NCI-H1694 (cell line): ENCODE data around the gene FERMT1.
"Not testable (repeated sequence)": the region's sequence is repeated elsewhere in the genome, so short reads cannot be mapped to it uniquely, and the experiment has no call there.

Experiments
- DNase-seq: peaks from one replicate; lab custom pipeline; 2025; lab: John Stamatoyannopoulos, UW

The FERMT1 gene

DNA sequence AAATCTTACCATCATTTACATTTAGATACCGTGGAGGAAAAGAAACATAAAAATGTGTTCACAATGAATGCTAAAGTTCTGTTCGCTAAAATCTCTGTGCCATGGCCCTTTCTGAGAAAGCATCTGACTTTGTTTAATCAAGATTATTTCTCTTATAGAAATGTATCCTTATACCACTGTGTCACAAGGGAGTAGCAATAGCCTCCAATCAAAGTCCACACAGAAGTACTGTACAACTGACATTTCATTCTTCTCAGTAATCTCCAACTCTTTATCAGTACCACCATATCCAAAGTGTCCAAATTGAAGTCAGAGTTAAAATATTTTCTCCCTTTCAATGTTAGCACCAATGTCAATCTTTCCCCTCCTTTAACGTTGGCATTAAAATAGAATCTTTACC, 6.1 kb downstream of the FERMT1 start:
- no peak for DNase-seq

DNA sequence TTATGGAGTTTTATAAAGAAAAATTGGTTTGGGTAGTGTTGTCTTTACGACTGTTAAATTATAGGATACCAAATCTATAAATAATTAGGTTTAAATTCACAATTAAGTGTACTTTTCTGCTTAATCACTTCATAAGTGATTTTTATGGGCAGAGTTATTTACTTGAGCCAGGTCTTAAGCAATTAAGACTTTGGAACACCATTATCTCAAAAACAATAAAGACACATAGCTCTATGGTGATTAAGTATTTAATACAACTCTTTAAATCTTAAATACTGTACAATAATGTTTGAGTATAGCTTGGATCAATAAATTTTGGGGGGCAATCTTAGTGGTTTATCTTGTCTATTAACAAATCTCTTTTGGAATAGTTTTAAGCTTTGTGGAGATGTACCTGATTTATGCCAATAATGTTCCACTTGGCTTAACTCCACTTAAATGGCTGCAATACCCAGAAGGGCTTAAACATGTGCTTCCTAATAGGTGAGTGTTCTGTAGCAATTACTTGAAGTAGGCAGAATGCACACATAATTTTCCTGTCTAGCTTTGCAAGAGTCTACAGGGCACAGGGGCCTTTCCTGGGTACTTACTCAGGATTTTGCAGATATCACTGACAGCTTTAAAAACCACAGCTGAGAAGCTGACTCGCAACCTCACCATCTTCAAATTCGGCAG, 7.5 kb downstream of the FERMT1 start:
- no peak for DNase-seq

DNA sequence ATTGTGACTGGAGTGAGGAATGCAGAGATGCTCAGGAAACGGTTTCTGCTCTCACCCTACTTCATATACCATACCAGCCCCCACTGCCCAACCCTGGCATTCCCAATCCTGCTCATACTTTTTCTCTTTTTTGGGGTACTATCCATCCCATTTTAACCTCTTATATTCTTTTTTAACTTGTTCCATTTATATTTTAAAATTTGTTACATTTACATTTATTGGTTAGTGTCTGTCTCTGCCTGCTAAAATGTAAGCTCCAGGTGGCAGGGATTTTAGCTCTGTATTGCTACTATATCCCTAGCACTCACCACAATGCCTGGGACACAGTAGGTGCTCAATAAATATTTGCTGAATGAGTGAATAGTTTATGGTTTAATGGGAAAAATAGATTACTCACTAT, 8.1 kb downstream of the FERMT1 start:
- no peak for DNase-seq

DNA sequence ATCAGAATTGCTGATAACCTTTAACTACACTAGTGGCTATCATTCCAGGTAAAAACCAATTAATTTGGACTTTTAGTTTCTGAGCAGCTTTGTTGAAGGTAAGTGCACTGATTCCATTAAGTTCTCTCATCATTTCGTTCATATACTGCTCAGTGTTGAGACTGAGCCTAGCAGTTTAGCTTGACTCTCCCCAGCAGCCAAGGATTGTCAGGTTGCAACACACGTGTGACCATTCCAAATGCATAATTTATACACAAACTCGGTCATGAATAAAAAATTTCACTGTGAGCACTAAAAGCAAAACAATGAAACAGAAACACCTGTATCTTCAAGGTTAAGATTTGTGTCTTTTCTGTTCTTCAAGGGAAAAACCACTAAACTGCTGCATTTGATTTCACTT, 8.9 kb downstream of the FERMT1 start:
- no peak for DNase-seq

DNA sequence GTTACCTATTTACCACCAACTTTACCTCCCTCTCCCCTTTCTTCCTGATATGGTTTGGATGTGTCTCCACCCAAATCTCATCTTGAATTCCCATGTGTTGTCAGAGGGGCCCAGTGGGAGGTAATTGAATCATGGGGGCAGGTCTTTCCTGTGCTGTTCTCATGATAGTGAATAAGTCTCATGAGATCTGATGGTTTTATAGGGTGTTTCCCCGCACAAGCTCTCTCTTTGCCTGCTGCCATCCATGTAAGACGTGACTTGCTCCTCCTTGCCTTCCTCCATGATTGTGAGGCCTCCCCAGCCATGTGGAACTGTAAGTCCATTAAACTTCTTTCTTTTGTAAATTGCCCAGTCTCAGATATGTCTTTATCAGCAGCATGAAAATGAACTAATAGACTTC, 9.9 kb downstream of the FERMT1 start:
- not testable (repeated sequence) for DNase-seq

DNA sequence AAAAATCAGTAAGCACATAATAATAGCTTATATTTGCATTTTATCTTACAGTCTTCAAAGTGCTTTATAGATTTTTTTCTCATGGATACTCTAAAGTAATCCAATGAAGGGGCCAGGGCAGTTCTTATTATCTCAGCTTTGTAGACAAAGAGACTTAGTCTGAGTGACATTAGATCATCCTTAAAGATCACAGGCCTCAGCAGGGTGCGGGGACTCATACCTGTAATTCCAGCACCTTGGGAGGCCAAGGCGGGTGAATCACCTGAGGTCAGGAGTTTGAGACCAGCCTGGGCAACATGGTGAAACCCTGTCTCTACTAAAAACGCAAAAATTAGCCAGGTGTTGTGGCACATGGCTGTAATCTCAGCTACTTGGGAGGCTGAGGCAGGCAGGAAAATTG, 14.5 kb downstream of the FERMT1 start:
- no peak for DNase-seq

DNA sequence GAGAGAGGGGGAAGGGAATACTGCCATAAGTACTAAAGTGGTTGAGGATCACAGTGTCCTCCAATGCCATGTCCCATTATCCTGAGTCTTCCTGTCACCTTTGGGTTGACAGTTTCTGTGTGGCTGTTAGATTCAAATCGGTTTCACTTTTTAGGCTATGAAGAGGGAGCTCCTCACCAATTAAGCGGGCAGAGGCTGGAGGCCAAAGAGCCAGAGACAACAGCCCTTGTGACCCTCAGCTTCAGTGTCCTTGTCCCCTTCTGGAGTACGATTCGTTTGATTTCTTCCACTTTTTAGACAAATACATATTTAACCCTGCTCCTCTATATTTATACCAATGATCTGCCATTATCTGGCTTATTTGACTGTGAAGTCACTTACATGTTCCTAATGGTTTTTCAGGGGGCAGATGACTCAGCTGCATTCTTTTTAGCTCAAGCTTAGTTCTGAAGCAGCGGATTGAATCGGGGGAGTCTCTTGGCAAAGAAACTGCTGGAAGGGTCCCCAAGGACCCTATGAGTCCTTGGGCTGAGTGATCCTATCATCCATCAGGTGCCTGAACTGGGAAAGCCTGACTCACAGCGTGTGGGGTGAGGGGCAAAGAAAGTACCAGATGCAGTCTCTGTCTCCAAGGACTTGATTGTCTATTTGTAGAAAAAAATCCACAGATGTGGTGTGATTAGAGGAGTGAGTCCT, 18.2 kb downstream of the FERMT1 start:
- no peak for DNase-seq

DNA sequence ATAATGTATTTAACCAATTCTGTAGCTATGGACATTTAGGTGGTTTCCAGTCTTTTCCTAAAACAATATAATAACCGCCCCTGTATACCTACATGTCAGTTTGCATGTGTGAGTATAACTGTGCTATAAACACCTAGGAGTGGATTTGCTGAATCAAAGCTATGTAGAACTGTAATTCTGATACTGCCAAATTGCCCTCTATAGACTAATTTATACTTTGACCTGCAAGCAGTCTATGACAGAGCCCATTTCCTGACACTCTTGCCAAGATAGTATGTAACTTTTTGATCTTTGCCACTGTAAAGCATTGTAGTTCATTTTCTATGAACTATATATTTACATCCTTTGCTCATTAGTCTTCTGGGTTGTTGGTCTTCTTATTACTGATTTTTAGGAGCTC, 19.5 kb downstream of the FERMT1 start:
- no peak for DNase-seq

DNA sequence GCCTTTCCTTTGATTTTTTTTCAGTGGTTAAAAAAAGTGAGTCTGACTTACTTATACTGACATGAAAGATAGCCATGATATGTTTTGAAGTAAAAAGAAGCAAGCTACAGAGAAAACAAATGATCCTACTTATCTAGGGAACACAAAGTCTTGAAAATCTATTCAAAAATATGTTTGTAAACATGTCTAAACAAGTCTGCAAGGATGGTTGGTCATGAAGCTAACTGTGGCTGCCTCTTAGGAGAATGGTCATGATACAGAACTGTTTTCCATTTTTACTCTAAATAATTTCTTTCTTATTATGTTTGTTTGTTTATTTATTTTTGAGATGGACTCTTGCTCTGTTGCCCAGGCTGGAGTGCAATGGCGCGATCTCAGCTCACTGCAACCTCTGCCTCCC, 21.5 kb downstream of the FERMT1 start:
- no peak for DNase-seq

DNA sequence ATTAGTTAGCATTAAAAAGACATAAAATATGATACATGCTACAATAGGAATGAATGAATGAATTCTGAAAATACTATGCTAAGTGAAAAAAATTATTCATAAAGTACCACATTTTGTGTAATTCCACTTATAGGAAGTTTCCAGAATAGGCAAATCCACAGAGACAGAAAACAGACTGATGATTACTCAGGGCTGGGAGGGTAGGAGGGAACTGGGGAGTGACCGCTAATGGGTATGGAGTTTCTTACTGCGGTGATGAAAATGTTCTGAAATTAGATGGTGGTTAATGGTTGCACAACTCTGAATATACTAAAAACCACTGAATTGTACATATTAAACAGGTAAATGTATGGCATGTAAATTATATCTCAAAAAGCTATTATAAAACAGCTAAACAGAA, 22.6 kb downstream of the FERMT1 start:
- no peak for DNase-seq

DNA sequence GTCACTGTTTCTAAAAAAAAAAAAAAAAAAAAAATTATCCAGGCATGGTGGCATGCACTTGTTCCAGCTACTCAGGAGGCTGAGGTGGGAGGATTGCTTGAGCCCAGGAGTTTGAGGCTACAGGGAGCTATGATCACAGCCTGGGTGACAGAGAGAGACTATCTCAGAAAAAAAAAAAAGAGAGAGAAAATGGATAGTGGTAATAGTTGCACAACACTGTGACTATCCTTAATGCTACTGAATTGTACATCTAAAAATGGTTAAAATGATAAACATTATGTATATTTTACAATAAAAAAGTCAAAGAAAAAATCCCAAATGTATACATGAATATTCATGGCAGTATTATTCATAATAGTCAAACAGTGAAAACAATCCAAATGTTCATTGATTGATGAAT, 23.0 kb downstream of the FERMT1 start:
- DNase-seq, result no peak

DNA sequence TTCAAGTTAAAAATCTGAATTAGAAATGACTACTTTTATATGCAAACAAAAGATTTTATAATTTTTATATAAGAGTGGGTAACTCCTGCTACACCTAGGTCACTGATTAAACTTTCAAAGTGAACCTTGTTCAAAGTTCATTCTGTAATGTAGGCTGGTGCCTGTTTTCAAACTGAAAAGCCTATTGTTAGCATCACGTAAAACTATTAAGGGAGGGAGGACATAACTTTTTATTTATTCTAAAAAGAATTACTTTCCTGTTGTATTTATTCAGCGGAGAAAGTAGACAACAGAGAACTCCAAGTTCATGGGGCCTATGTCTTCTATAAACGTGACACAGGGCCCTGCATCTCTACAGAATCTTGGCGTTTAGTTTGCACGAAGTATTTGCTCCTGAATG, 27.4 kb downstream of the FERMT1 start:
- no peak for DNase-seq

DNA sequence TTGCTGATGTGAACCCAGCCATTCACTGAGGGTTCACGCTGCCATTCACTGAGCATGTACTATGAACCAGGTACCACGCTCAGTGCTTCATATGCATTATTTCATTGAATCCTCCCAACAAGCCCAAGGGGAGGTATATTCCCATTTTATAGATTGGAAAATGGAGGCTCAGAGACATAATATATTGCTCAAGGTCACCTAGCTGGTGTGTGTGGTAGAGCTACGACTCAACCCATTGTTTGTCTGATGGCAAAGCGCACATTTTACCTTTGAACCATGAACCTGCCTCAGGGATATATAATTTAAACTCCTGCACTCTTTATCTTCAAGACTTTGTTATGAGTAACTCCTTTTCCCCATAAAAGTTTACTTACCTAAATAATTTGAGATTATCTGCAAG, 28.3 kb downstream of the FERMT1 start:
- no peak for DNase-seq

DNA sequence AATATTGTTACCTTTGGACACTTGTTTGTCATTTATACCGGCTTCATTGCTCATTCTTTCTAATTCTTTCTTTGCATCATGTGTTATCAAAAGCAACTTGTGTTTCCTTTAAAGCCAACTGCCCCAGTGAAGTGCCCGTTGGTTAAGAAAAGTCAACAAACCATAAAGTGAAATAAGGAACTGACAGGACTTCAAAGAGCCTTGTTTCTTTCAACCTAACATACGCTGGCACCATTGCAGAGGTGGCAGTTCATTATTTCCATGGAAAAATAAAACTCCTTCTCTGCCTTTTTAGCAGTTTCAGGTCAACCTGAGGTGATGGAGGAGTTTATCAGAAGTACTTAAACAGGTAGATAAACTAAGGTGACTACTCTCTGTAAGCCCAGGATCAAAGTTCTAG, 28.8 kb downstream of the FERMT1 start:
- no peak for DNase-seq

DNA sequence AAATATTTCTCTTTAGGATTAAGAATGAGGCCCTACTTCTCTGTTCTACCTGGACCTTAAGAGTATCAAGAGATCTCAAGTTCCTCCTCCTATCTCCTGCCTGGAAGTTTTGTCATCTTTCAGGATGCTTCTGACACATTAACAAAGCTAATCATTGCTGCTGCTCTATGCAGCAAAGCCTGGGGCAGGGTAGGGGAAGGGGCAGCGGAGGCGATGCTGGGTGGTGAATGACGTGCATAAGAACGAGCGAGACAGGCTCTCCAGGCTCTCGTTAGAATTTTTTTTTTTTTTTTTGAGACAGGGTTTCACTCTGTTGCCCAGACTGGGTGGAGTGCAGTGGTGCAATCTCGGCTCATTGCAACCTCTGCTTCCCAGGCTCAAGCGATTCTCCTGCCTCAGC, 31.2 kb downstream of the FERMT1 start:
- DNase-seq, result no peak

DNA sequence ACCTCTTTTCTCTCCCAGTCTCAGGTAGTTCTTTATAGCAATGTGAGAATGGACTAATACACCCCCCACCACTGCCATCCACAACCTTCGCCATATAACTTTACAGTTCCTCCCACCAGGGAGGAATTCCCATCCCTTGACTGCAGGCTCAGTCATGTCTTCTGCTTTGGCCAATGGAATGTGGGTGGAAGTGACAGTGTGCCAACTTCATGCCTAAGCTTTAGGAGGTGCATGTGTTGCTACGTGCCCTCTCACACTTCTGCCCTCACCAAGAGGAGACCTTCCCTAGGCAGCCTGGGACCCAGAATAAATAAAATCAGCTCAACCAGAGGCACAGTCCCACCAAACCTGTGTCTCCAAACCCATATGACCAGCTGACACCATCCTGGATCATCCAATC, 36.0 kb downstream of the FERMT1 start:
- DNase-seq, result no peak

DNA sequence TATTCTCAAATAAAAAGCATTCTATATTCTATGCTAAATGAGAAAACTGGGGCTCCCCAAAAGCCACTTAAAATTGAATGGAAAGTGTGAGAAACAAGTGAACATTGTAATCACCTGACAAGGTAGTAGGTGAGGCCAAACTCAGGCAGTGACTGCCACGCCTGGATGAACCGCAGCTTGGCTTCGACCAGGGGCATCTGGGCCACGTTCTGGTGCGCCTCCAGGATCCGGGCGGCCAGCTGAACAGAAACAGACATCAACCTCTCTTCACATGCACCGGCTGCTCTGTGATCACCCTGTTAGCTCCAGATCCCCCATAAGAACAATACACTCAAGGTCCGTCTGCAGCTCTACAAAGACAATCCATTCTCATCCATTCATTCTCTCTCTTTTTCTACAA, 38.9 kb downstream of the FERMT1 start:
- DNase-seq, result no peak

DNA sequence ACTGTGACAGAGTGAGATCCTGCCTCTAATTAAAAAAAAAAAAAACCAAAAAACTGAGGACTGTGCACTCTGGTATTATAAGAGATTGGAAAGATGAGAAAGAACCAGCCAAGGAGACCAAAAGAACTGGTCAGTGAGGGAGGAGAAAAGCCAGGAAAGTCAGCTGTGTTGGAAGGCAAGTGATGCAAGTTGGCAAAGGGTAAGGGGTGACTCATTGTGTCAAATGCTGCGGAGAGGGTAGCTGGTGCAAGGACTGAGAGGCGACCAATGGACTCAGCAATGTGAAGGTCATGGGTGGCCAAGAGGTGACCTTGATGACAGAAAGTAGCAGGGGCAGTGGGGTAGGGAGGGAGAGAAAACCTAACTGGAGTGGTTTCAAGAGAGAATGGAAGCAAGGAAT, 41.6 kb downstream of the FERMT1 start:
- DNase-seq, result no peak

DNA sequence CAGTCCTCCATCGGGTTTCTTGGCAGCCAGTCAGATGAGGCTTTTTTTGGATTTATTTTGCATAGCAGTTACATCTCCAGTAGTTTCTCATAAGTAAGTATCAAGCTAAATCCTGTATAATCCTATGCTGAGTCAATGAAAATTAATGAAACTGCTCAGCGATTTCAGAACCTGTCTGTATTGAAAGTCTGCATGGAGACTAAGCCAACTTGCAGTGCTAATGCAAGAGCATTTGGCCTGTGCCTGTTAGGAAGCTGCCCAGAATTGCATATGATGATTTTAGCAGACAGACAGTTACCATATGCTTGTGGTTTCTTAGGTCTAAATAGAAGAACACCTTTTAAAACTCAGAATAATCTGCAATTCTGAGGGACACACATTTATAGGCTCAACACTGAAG, 43.8 kb downstream of the FERMT1 start:
- DNase-seq, result no peak

DNA sequence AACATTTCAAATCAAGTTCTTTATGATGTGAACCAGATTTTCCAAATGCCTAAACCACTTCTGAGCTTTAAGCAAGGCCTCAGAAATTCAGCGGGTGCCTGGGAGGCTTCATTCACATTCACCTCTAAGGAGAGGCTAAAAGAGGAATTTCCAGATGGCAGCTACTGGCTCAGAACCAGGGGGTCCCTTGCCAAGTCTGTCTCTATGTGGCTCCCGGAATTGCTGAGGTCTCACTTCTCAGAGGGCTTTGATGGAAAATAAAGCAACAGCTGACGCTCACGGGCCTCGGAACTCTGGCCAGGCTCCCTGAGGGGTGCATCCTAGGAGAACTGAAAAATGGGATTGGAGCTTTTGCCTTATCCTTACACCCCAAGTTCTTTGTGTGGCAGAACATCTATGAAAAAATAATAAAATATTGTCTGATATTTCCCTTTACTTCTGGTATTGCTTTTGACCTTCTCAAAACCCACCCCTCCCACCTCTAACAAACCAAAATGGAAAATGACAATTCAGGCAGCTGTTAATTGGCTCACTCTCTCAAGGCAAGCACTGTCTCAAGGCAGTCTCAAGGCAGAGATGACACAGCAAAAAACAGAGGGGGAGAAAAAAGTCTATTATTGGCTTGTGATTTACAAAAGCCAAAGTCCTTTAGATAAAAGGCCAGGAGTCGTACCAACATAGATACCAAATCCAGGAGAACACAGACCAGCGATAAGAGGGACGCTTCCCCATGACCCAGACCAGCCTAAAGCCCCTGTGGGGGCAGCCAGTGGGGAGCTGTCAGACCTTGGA, 47.2 kb downstream of the FERMT1 start:
- peak; percentile 92 for DNase-seq

DNA sequence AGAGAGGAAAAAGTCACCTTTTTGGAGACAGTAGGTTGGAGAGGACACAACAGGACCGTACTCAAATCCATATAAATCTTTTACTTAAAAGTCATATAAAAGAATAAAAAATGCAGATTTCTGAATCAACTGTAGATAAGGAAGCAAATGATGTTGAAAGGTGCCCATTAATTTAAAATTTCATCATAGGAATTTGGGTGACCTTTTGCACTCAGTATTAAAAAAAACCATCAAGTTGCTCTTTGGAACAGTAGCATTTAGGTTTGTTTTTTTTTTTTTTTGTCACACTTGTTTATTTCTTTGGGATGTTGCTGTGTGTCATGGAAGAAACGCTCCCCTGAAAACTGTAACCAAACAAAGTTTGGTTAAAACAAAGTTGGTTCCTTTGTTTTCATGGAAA, 48.0 kb downstream of the FERMT1 start:
- DNase-seq, result no peak

DNA sequence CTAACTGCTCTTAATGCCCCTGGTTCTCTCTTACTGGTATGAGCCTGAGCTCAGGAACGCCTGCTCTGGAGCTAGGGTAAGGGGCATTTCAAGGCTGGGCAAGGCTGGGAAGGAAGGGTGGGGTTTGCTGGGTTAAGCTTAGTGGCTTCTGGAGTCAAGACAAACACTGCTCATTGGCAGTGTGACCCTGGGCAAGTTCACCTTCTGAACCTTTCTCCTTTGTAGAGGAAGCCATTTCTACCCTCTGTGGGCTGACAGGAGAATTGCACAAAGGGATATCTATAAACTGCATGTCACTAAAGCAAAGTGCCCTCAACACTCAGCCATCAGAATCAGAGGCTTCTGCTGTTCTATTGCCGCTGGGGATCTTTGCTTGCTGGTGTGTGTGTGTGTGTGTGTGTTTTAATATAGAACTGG, 48.7 kb downstream of the FERMT1 start:
- peak; percentile 39 for DNase-seq
